ENCODE data around the gene TFR2. TPM values are rescaled to one million over a fixed set of nuclear protein-coding genes. Genes with fewer than 3 reads are reported as not detected.

Gene TFR2
- total RNA-seq, 1 experiment from 2014 or later, result 5.7 TPM

GRCh38 chr7:100574362-100575205 is 66.8 kb downstream of the TFR2 start:
- Mint-ChIP-seq H3K9me3 (no peaks in the 10 kb centered on the region), H3K27ac (no peak overlapping the region), H3K27me3 (ENCODE audit: low read depth) (peaks cover 11% of the 10 kb centered on the region), H3K36me3 (peaks cover 7% of the 10 kb centered on the region; the same call in 1 of the 2 replicates), H3K4me1 (peaks cover 18% of the 10 kb centered on the region), H3K4me3 (no peak overlapping the region)
- ChIA-PET POLR2A (no interaction called here), CTCF (no interaction called here)
- ATAC-seq, result no peak
- TF ChIP-seq ZNF532 (CRISPR knock-in tag; IDR thresholded peaks at IDR 0.05; ENCODE audit: borderline replicate concordance) (no peak), CDX4 (CRISPR knock-in tag; IDR thresholded peaks at IDR 0.05; ENCODE audit: borderline replicate concordance) (no peak), ZSCAN18 (CRISPR knock-in tag; IDR thresholded peaks at IDR 0.05) (no peak), RORB (CRISPR knock-in tag; IDR thresholded peaks at IDR 0.05) (no peak), ZNF317 (CRISPR knock-in tag; IDR thresholded peaks at IDR 0.05; ENCODE audit: borderline replicate concordance, low read depth) (no peak), NR1H2 (CRISPR knock-in tag; IDR thresholded peaks at IDR 0.05) (no peak), USF1 (CRISPR knock-in tag; IDR thresholded peaks at IDR 0.05) (no peak), PREB (CRISPR knock-in tag; IDR thresholded peaks at IDR 0.05; ENCODE audit: borderline replicate concordance) (no peak), HMGA2 (CRISPR knock-in tag; IDR thresholded peaks at IDR 0.05) (no peak), ESRRA (CRISPR knock-in tag; IDR thresholded peaks at IDR 0.05; ENCODE audit: borderline replicate concordance) (no peak), TEAD1 (CRISPR knock-in tag; IDR thresholded peaks at IDR 0.05) (no peak), FOXP4 (CRISPR knock-in tag; IDR thresholded peaks at IDR 0.05) (no peak), ETV6 (CRISPR knock-in tag; IDR thresholded peaks at IDR 0.05) (no peak), FOXJ3 (CRISPR knock-in tag; IDR thresholded peaks at IDR 0.05; ENCODE audit: borderline replicate concordance) (no peak), E2F4 (CRISPR knock-in tag; IDR thresholded peaks at IDR 0.05; ENCODE audit: borderline replicate concordance, low read depth) (no peak)
- no peak for DNase-seq (ENCODE audit: low spot score)
